Caco-2 (cell line): ENCODE data around the gene IPPK. TPM values are rescaled to one million over a fixed set of nuclear protein-coding genes. Genes with fewer than 3 reads are reported as not detected.

Experiments used
- BruUV-seq: library from RNA; stranded (reverse); fragments of 400-500 nt; replicated peaks from 2 replicates; lab custom pipeline; 2021; lab: Mats Ljungman, UMichigan
- CTCF ChIA-PET: fragments of 300-600 bp; sonication (Branson Sonifier 250); formaldehyde crosslinking; loops from one replicate; lab custom pipeline; 2022; ENCODE audit warnings: antibody characterized with exemption; lab: Charles Lee
- POLR2A ChIA-PET: fragments of 300-600 bp; sonication (Branson Sonifier 250); formaldehyde crosslinking; loops from one replicate; lab custom pipeline; 2022; ENCODE audit warnings: antibody characterized with exemption; lab: Charles Lee
- DNase-seq, 2 experiments: peaks; one replicate each; pipeline versions ENCODE4 v3.0.0 to v3.0.0-alpha.2; 2020 to 2022
- H3K27me3 ChIP-seq: replicated peaks from 2 replicates; pipeline ENCODE4 v1.6.0; 2011; ENCODE audit warnings: low read length; ENCODE audit not compliant: control insufficient read depth, insufficient read depth
- H3K36me3 ChIP-seq: 2 replicates; pipeline ENCODE4 v1.5.1; 2011; ENCODE audit warnings: low read length; ENCODE audit not compliant: control insufficient read depth, insufficient read depth
- H3K4me1 ChIP-seq: fragments of 250-450 bp; sonication (Bioruptor Pico); 2 replicates; pipeline ENCODE4 v1.5.1; 2020; ENCODE audit warnings: mild to moderate bottlenecking
- H3K4me3 ChIP-seq: 2 replicates; pipeline ENCODE4 v1.5.1; 2011; ENCODE audit warnings: low read depth, mild to moderate bottlenecking, control low read depth, low read length
- H3K9me3 ChIP-seq: fragments of 250-450 bp; sonication (Bioruptor Pico); 2 replicates; pipeline ENCODE4 v1.5.1; 2020; ENCODE audit warnings: mild to moderate bottlenecking, moderate library complexity
- H3K27ac Mint-ChIP-seq: one replicate; pipeline ENCODE4 v1.8.0; 2022; ENCODE audit warnings: mixed read lengths; ENCODE audit not compliant: unreplicated experiment
- H3K27me3 Mint-ChIP-seq: one replicate; pipeline ENCODE4 v1.8.0; 2022; ENCODE audit warnings: mixed read lengths; ENCODE audit not compliant: insufficient read depth, unreplicated experiment
- H3K36me3 Mint-ChIP-seq: one replicate; pipeline ENCODE4 v1.8.0; 2022; ENCODE audit warnings: mild to moderate bottlenecking, mixed read lengths; ENCODE audit not compliant: insufficient read depth, unreplicated experiment
- H3K4me1 Mint-ChIP-seq: one replicate; pipeline ENCODE4 v1.8.0; 2022; ENCODE audit warnings: low read depth, mixed read lengths; ENCODE audit not compliant: unreplicated experiment
- H3K4me3 Mint-ChIP-seq: one replicate; pipeline ENCODE4 v1.8.0; 2022; ENCODE audit warnings: mild to moderate bottlenecking, moderate library complexity, mixed read lengths; ENCODE audit not compliant: unreplicated experiment
- H3K9me3 Mint-ChIP-seq: one replicate; pipeline ENCODE4 v1.8.0; 2022; ENCODE audit warnings: mixed read lengths; ENCODE audit not compliant: unreplicated experiment
- CTCF ChIP-seq, 2 experiments: fragments of 200-600 bp in 1 of 2; IDR thresholded peaks; 1 replicate in 1 of 2; 2 replicates in 1 of 2; pipeline versions ENCODE4 v1.5.1 to v1.8.0; 2011 to 2022; ENCODE audit warnings: antibody characterized with exemption in 1 of 2, control low read depth in 1 of 2, inconsistent platforms in 1 of 2, low read depth in 1 of 2, low read length in 1 of 2, mild to moderate bottlenecking in 1 of 2, moderate library complexity in 1 of 2; ENCODE audit not compliant: insufficient read depth in 1 of 2, severe bottlenecking in 1 of 2, unreplicated experiment in 1 of 2
- intact Hi-C: fragments of 100-400 bp; cut with micrococcal nuclease; formaldehyde crosslinking; loops from one replicate; pipeline ENCODE4 v1.10.0; 2022; ENCODE audit not compliant: unreplicated experiment
- total RNA-seq: library from RNA; stranded (reverse); gene quantifications from 2 replicates; pipeline ENCODE4 v1.2.3, GENCODE V29; 2022

The IPPK gene
- total RNA-seq, 1 experiment from 2014 or later: 5.4 TPM

- Mint-ChIP-seq H3K27me3 (no peaks in the 10 kb centered on the region), H3K27ac (no peak overlapping the region), H3K9me3 (no peaks in the 10 kb centered on the region), H3K4me3 (no peak overlapping the region), H3K4me1 (no peaks in the 10 kb centered on the region), H3K36me3 (no peaks in the 10 kb centered on the region)
- POLR2A ChIA-PET: no interaction called here
- Histone ChIP-seq H3K4me1 (no peaks in the 10 kb centered on the region), H3K36me3 (no peaks in the 10 kb centered on the region), H3K4me3 (no peak overlapping the region), H3K27me3 (no peaks in the 10 kb centered on the region), H3K9me3 (no peaks in the 10 kb centered on the region)
- no peak for TF ChIP-seq CTCF (IDR thresholded peaks at IDR 0.05; ENCODE audit: insufficient read depth in 1 of 2, low read depth in 1 of 2, low read length in 1 of 2, severe bottlenecking in 1 of 2, unreplicated experiment in 1 of 2)
- CTCF ChIA-PET: no interaction called here
- intact Hi-C loops: no loop called here
- no peak for DNase-seq
- BruUV-seq: no TSS peak
These were observed 69.3 kb downstream of the IPPK start for GRCh38 chr9:92600462-92601261.

- intact Hi-C loops: no loop called here
- no peaks in the 10 kb centered on the region for H3K4me1 ChIP-seq
- no peak for TF ChIP-seq CTCF (IDR thresholded peaks at IDR 0.05; ENCODE audit: insufficient read depth in 1 of 2, low read depth in 1 of 2, low read length in 1 of 2, severe bottlenecking in 1 of 2, unreplicated experiment in 1 of 2)
These were observed 69.9 kb downstream of the IPPK start for GRCh38 chr9:92599938-92600461.

GRCh38 chr9:92598382-92598781 is 71.5 kb downstream of the IPPK start:
- no peaks in the 10 kb centered on the region for H3K27me3 Mint-ChIP-seq
- ChIA-PET CTCF (no interaction called here), POLR2A (no interaction called here)
- TF ChIP-seq CTCF (IDR thresholded peaks at IDR 0.05; ENCODE audit: insufficient read depth in 1 of 2, low read depth in 1 of 2, low read length in 1 of 2, severe bottlenecking in 1 of 2, unreplicated experiment in 1 of 2): no peak
- no peak overlapping the region for H3K4me3 Mint-ChIP-seq
- Histone ChIP-seq H3K27me3 (no peaks in the 10 kb centered on the region), H3K9me3 (no peaks in the 10 kb centered on the region), H3K4me3 (no peak overlapping the region), H3K4me1 (no peaks in the 10 kb centered on the region), H3K36me3 (no peaks in the 10 kb centered on the region)
- intact Hi-C loops: no loop called here
- H3K4me1 Mint-ChIP-seq: no peaks in the 10 kb centered on the region
- BruUV-seq: no TSS peak
- no peaks in the 10 kb centered on the region for H3K36me3 Mint-ChIP-seq
- no peak for DNase-seq
- no peaks in the 10 kb centered on the region for H3K9me3 Mint-ChIP-seq
- no peak overlapping the region for H3K27ac Mint-ChIP-seq

More at GRCh38 chr9:92599938-92600461, 69.9 kb downstream of the IPPK start:
- H3K27me3 ChIP-seq: no peaks in the 10 kb centered on the region
- no TSS peak for BruUV-seq
- CTCF ChIA-PET: no interaction called here
- Mint-ChIP-seq H3K9me3 (no peaks in the 10 kb centered on the region), H3K27me3 (no peaks in the 10 kb centered on the region), H3K4me1 (no peaks in the 10 kb centered on the region), H3K4me3 (no peak overlapping the region), H3K36me3 (no peaks in the 10 kb centered on the region), H3K27ac (no peak overlapping the region)
- no peaks in the 10 kb centered on the region for H3K36me3 ChIP-seq
- H3K9me3 ChIP-seq: no peaks in the 10 kb centered on the region
- POLR2A ChIA-PET: no interaction called here
- DNase-seq: no peak
- no peak overlapping the region for H3K4me3 ChIP-seq
